Suprapubic skin (tissue), 3 donors: ENCODE results near the gene ATF2.

Experiments used
- CTCF ChIP-seq, 2 donors: fragments of 200-600 bp in 1 of 2; fragments of 450-650 bp in 1 of 2; sonication (generic) in 1 of 2; IDR thresholded peaks; one replicate each; pipeline ENCODE4 v1.5.1; 2016 to 2019; ENCODE audit warnings: antibody characterized with exemption in 2 of 2, mild to moderate bottlenecking in 1 of 2, moderate library complexity in 1 of 2
- POLR2AphosphoS5 ChIP-seq, 3 donors: sonication (generic); formaldehyde crosslinking; IDR thresholded peaks; one replicate each; pipeline ENCODE4 v1.6.1; 2017; ENCODE audit warnings: antibody characterized with exemption in 3 of 3

GRCh38 chr2:175030380-175031271, 137.4 kb downstream of the ATF2 start:
- TF ChIP-seq CTCF (IDR thresholded peaks at IDR 0.05) (no peak), POLR2AphosphoS5 (IDR thresholded peaks at IDR 0.05) (no peak)
